Activated naive CD8-positive, alpha-beta T cell treated with anti-CD3 and anti-CD28 coated beads for 36 hours (primary cell): ENCODE data around the gene RTF1. TPM values are rescaled to one million over a fixed set of nuclear protein-coding genes. Genes with fewer than 3 reads are reported as not detected.

ENCODE experiments used
- DNase-seq: peaks from one replicate; pipeline ENCODE4 v3.0.0; 2021
- H3K27ac Mint-ChIP-seq: one replicate; pipeline ENCODE4 v1.8.0; 2022; ENCODE audit warnings: mild to moderate bottlenecking, moderate library complexity, mixed read lengths
- H3K27me3 Mint-ChIP-seq: one replicate; pipeline ENCODE4 v1.8.0; 2022; ENCODE audit warnings: mild to moderate bottlenecking, mixed read lengths
- H3K36me3 Mint-ChIP-seq: one replicate; pipeline ENCODE4 v1.8.0; 2021; ENCODE audit warnings: mild to moderate bottlenecking, mixed read lengths
- H3K4me1 Mint-ChIP-seq: one replicate; pipeline ENCODE4 v1.8.0; 2021; ENCODE audit warnings: mixed read lengths
- H3K4me3 Mint-ChIP-seq: one replicate; pipeline ENCODE4 v1.8.0; 2022; ENCODE audit warnings: mild to moderate bottlenecking, moderate library complexity, mixed read lengths
- H3K9me3 Mint-ChIP-seq: one replicate; pipeline ENCODE4 v1.8.0; 2022; ENCODE audit warnings: mixed read lengths
- total RNA-seq, 2 experiments: library from RNA; stranded (reverse); gene quantifications; one replicate each; pipeline ENCODE4 v1.2.3, GENCODE V29; 2021

RTF1 gene
- total RNA-seq, 2 experiments from 2014 or later = 26.8 to 30.3 TPM

GRCh38 chr15:41503669-41504010, 86.7 kb downstream of the RTF1 start:
- H3K4me1 Mint-ChIP-seq = peaks cover 13% of the 10 kb centered on the region
- H3K27ac Mint-ChIP-seq = no peak overlapping the region
- no peak overlapping the region for H3K4me3 Mint-ChIP-seq
- peaks cover 65% of the 10 kb centered on the region for H3K27me3 Mint-ChIP-seq
- DNase-seq = no peak
- no peaks in the 10 kb centered on the region for H3K9me3 Mint-ChIP-seq
- no peaks in the 10 kb centered on the region for H3K36me3 Mint-ChIP-seq

DNA sequence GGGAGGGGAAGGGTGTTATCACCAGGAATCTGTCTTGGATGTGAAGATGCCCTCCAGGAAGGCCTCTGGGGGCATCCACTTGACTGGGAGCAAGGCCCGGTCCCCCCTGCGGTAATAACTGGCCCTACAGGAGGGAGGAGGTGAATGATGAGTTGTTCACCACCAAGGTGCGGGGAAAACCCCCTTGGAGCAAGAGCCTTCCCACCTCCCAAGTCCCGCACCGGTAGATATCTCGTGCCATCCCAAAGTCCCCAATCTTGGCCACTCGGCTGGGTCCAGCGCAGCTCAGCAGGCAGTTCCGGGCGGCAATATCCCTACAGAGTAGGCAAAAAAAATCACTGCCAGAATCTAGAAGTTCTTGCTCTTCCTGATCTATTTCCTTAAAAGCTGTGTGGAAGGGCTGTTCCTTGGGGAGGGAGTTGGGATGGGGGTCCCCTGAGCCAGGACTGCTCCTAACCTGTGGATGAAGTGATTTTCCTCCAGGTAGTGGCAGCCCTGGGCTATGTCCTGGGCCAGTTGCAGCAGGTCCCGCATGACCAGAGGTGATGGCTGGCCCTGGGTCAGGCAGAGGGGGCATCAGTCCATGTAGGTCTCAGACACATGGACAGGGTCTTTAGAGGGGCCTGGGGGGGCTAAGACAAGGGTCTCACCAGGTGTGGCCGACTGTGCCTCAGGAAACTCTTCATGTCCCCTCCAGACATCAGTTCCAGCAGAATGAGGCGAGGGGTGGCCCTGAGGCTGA, 88.0 kb downstream of the RTF1 start:
- H3K27ac Mint-ChIP-seq = no peak overlapping the region
- peaks cover 52% of the 10 kb centered on the region for H3K27me3 Mint-ChIP-seq
- H3K4me3 Mint-ChIP-seq = no peak overlapping the region
- H3K36me3 Mint-ChIP-seq = no peaks in the 10 kb centered on the region
- no peaks in the 10 kb centered on the region for H3K9me3 Mint-ChIP-seq
- no peak for DNase-seq
- peaks cover 13% of the 10 kb centered on the region for H3K4me1 Mint-ChIP-seq

DNA sequence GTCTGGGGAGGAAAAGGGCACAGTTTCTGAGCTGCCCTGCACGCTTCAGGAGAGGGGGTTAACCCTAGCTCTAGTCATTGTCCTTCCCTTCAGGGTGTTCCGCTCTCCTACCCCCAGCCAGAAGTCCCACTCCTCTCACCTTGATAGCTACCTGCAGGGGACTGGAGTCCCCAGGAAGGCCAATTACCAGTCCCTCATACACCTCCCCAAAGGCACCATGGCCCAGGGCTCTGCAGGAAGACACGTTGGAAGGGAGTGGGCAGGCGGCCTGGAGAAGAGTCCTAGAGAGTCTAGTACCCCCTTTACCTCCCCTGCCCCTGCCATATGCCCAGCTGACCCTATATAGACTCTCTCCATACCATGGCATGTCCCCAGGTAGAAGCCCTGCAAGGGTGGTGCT, 88.9 kb downstream of the RTF1 start:
- H3K9me3 Mint-ChIP-seq = no peaks in the 10 kb centered on the region

DNA sequence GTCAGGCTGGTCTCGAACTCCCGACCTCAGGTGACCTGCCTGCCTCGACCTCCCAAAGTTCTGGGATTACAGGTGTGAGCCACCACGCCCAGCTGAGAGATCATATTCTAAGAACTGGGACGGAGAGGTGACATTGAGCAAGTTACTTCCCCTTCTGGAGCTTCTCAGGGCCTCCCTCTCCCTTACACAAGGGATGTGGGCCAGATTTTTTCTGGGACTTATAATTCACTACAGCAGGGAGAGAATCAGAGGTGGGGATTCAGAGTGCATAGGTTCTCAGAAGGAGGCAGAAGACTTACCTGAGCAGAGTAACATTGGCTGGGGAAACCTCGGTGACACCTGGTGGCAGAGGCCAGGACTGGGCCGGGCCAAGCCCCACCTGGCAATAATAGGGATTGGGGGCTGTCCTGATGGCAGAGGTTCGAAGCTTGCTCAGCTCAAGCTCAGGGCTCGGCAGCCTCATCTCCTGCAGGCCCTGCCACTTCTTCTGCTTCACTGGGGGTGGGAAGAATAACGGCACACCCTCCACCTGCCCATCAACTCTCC, 90.0 kb downstream of the RTF1 start:
- no peak overlapping the region for H3K4me3 Mint-ChIP-seq
- no peak overlapping the region for H3K27ac Mint-ChIP-seq
- peaks cover 45% of the 10 kb centered on the region for H3K27me3 Mint-ChIP-seq
- H3K36me3 Mint-ChIP-seq = no peaks in the 10 kb centered on the region
- DNase-seq = no peak
- no peaks in the 10 kb centered on the region for H3K9me3 Mint-ChIP-seq
- H3K4me1 Mint-ChIP-seq = peaks cover 5% of the 10 kb centered on the region

More for the DNA sequence above, 88.9 kb downstream of the RTF1 start:
- no peaks in the 10 kb centered on the region for H3K36me3 Mint-ChIP-seq
- no peak for DNase-seq
- no peak overlapping the region for H3K4me3 Mint-ChIP-seq
- peaks cover 13% of the 10 kb centered on the region for H3K4me1 Mint-ChIP-seq
- H3K27ac Mint-ChIP-seq = no peak overlapping the region
- peaks cover 52% of the 10 kb centered on the region for H3K27me3 Mint-ChIP-seq

GRCh38 chr15:41507820-41508290, 91.0 kb downstream of the RTF1 start:
- no peak for DNase-seq
- no peaks in the 10 kb centered on the region for H3K36me3 Mint-ChIP-seq
- no peaks in the 10 kb centered on the region for H3K9me3 Mint-ChIP-seq
- H3K4me1 Mint-ChIP-seq = peaks cover 8% of the 10 kb centered on the region
- H3K27me3 Mint-ChIP-seq = peaks cover 45% of the 10 kb centered on the region
- no peak overlapping the region for H3K27ac Mint-ChIP-seq
- no peak overlapping the region for H3K4me3 Mint-ChIP-seq

- Mint-ChIP-seq H3K9me3 (no peaks in the 10 kb centered on the region), H3K27ac (no peak overlapping the region), H3K36me3 (peaks cover 7% of the 10 kb centered on the region), H3K4me3 (no peak overlapping the region), H3K27me3 (peaks cover 39% of the 10 kb centered on the region), H3K4me1 (peaks cover 21% of the 10 kb centered on the region)
- DNase-seq = no peak
Observed at GRCh38 chr15:41510728-41511127, 93.8 kb downstream of the RTF1 start.

DNA sequence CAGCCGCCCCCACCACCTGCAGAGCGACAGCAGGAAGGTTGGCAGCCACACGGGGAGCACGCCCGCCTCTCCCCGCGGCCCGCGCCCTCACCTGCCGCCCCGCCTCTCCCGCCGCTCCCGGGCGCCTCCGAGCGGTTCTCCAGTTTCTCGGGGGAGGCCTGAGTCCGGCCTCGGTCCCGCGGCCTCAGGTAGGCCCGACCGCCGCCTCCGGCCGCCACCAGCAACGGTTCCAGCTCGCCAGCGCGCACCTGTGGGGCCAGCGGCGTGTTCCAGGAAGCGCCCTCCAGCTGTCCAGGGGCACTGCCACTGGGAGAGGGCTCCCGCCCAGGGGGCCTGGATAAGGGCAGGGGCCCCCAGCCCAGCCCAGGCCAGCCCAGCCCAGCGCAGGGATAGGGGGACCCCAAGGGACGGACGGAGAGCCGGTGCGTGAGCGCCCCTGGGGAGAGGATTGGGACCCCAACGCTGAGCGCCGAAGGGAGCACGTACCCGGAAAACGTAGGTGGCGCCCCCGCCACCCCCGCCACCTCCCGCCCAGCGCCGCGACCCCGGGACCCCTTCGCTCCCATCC, 94.5 kb downstream of the RTF1 start:
- Mint-ChIP-seq H3K27ac (no peak overlapping the region), H3K4me1 (peaks cover 21% of the 10 kb centered on the region), H3K36me3 (peaks cover 7% of the 10 kb centered on the region), H3K27me3 (peaks cover 39% of the 10 kb centered on the region), H3K9me3 (no peaks in the 10 kb centered on the region), H3K4me3 (no peak overlapping the region)
- no peak for DNase-seq

GRCh38 chr15:41511899-41512369, 95.0 kb downstream of the RTF1 start:
- Mint-ChIP-seq H3K4me1 (peaks cover 21% of the 10 kb centered on the region), H3K27ac (no peak overlapping the region), H3K4me3 (peak overlapping the region; percentile 57), H3K27me3 (peaks cover 37% of the 10 kb centered on the region), H3K9me3 (no peaks in the 10 kb centered on the region), H3K36me3 (peaks cover 8% of the 10 kb centered on the region)
- peak; percentile 13 for DNase-seq

DNA sequence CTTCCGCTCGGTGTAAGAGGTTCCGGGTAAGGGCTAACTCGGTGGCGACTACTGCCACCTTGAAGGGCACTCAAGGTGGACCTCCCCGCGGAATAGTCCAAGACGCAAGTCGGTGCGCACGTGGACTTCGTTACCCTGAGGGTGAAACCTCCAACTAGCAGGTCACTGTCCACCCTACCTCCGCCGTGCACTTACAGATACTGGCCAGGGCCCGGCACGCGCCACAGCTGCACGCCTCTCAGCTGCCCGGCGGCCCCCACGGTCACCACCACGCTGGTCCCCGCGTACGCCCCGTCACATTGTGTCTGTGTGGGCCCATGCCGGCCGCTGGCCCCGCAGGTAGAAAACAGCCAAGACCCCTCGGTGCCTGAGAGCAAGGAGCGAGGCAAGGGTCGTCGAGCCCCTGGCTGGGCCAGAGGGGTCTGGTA, 95.6 kb downstream of the RTF1 start:
- H3K27me3 Mint-ChIP-seq = peaks cover 37% of the 10 kb centered on the region

GRCh38 chr15:41512940-41513505, 96.1 kb downstream of the RTF1 start:
- H3K27ac Mint-ChIP-seq = no peak overlapping the region
- peak overlapping the region; percentile 57 for H3K4me3 Mint-ChIP-seq
- peaks cover 9% of the 10 kb centered on the region for H3K36me3 Mint-ChIP-seq
- peaks cover 21% of the 10 kb centered on the region for H3K4me1 Mint-ChIP-seq
- DNase-seq = peak; percentile 47
- H3K9me3 Mint-ChIP-seq = no peaks in the 10 kb centered on the region
- peaks cover 37% of the 10 kb centered on the region for H3K27me3 Mint-ChIP-seq

More for the DNA sequence above, 95.6 kb downstream of the RTF1 start:
- Mint-ChIP-seq H3K27ac (no peak overlapping the region), H3K4me1 (peaks cover 21% of the 10 kb centered on the region), H3K4me3 (peak overlapping the region; percentile 57), H3K36me3 (peaks cover 9% of the 10 kb centered on the region), H3K9me3 (no peaks in the 10 kb centered on the region)
- DNase-seq = no peak

DNA sequence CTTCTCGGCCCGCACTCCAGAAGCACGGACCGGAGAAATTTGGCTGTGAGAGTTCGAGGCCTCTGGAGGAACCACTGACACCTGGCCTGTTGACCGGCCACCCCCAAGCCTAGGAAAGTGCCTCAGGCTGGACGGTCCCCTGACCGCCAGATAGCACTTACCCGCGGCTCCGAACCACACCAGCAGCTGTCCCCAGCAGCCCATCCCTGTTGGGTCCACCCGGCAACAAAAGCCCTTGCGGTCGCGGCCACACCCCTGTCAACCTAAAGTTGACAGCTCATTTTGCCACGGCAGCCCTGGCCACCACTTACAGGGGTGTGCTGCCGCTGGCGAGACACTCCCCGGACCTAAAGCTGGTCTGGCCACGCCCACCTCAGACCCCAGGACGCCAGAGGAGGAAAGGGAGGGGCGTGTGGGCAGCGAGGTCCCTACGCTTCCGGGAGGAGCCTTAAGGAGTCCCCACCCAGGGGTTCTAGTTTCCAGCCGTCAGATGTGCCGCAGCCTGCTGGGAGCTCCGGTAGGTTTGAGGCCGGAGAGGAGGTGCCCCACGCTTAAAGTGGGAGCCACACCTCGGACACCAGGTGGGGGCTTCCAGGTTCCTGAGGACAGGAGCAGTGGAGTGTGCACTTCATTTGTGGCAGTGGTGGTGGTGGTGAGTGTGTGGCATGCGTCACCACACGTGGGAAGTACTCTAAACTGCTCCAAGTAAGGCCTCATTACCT, 96.8 kb downstream of the RTF1 start, which contains the start of gene LTK:
Gene LTK (minus strand): TSS at position 322 of the 722 bp plus-strand sequence. CDS start 118 bp downstream, at position 204.
- peak within 1 kb of the TSS; percentile 57 for H3K4me3 Mint-ChIP-seq
- peaks cover 9% of the 10 kb centered on the region for H3K36me3 Mint-ChIP-seq
- H3K9me3 Mint-ChIP-seq = no peaks in the 10 kb centered on the region
- peaks cover 37% of the 10 kb centered on the region for H3K27me3 Mint-ChIP-seq
- H3K4me1 Mint-ChIP-seq = peaks cover 21% of the 10 kb centered on the region
- H3K27ac Mint-ChIP-seq = no peak within 1 kb of the TSS
- peak; percentile 20 for DNase-seq

DNA sequence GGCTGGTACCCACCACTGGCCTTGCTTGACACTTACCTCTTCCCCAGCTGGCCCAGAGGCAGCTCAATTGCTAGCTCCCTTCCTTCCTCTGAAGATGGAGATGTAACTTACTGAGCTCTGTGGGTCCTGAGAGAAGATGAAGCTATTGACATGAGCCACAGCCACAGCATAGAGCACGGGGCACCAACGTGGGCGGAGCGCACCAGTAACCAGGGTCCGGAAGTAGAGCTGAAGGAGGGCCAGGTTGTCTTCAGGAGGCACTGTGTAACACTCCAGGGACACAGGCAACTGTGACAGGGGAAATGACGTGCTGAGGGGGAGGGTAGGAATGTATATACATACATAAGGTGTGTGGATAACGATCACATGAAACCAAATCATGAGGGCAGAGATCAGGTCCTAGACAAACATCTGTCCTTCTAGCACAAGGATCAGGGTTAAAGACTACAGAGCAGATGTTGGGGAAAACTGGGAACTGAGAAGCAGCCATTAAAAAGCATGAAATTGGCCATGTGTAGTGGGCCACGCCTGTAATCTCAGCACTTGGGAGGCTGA, 101.1 kb downstream of the RTF1 start:
- Mint-ChIP-seq H3K36me3 (peaks cover 10% of the 10 kb centered on the region), H3K9me3 (no peaks in the 10 kb centered on the region), H3K4me3 (no peak overlapping the region), H3K27ac (no peak overlapping the region), H3K27me3 (peaks cover 13% of the 10 kb centered on the region), H3K4me1 (peaks cover 13% of the 10 kb centered on the region)
- DNase-seq = no peak

DNA sequence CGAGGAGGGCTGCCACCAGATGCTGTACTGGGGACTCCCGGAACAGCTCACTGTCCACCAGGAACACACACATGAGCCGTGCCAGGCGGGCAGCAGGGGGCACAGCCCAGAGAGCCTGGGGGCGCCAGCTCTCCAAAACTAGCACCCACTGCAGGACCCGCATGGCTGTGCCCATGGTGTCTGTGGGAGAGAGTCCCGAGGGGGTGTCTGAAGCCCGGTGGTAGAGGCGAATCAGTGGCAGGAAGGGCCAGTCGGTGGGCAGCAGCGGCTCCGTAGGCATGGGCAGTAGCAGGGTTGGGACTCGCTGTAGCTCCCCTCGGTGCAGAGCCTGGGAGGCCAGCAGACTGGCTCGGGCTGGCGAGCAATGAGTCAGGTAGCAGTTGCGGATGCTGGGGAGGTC, 103.7 kb downstream of the RTF1 start:
- H3K9me3 Mint-ChIP-seq = no peaks in the 10 kb centered on the region
- no peaks in the 10 kb centered on the region for H3K27me3 Mint-ChIP-seq
- H3K4me1 Mint-ChIP-seq = no peaks in the 10 kb centered on the region
- DNase-seq = no peak
- no peak overlapping the region for H3K4me3 Mint-ChIP-seq
- H3K27ac Mint-ChIP-seq = no peak overlapping the region
- H3K36me3 Mint-ChIP-seq = peaks cover 3% of the 10 kb centered on the region

- peaks cover 10% of the 10 kb centered on the region for H3K36me3 Mint-ChIP-seq
- no peaks in the 10 kb centered on the region for H3K9me3 Mint-ChIP-seq
- H3K27ac Mint-ChIP-seq = no peak overlapping the region
- no peak for DNase-seq
- no peaks in the 10 kb centered on the region for H3K27me3 Mint-ChIP-seq
- no peaks in the 10 kb centered on the region for H3K4me1 Mint-ChIP-seq
- H3K4me3 Mint-ChIP-seq = no peak overlapping the region
Observed at GRCh38 chr15:41521614-41522013, 104.7 kb downstream of the RTF1 start.
